Immature natural killer cell (primary cell): ENCODE measurements around the gene TFR2. TPM values are rescaled to one million over a fixed set of nuclear protein-coding genes. Genes with fewer than 3 reads are reported as not detected.

Experiments
- polyA plus RNA-seq, 3 donors: library from polyadenylated mRNA; unstranded; fragments of 300-500 nt; fragmentation: Illumina TruSeq; gene quantifications; one replicate each; pipeline ENCODE4 v1.2.3, GENCODE V29; 2021

The TFR2 gene
- polyA plus RNA-seq, 3 donors from 2014 or later = 0.85 to 1.8 (median 1.1) TPM

Other genes starting within 250 kb of the TFR2 start
- 1 to 10 TPM; 4.1 to 5.9 (median 5.7) TPM for gene ZCWPW1, start 212.8 kb downstream of the TFR2 start, polyA plus RNA-seq
- 10 to 100 TPM in 1 of 3 donors, 1 to 10 TPM in 2; 3.0 to 12.1 (median 8.3) TPM for gene MEPCE, start 211.7 kb downstream of the TFR2 start, polyA plus RNA-seq
- 10 to 100 TPM; 25.7 to 42.2 (median 41.8) TPM for gene PPP1R35, start 205.1 kb downstream of the TFR2 start, polyA plus RNA-seq
- 1 to 10 TPM in 1 of 3 donors, under 1 TPM in 1, not detected in 1; 0.43 to 2.2 TPM for gene SPACDR, start 177.3 kb downstream of the TFR2 start, polyA plus RNA-seq
- 10 to 100 TPM; 32.4 to 42.2 (median 35.3) TPM for gene TSC22D4, start 162.3 kb downstream of the TFR2 start, polyA plus RNA-seq
- not detected for gene NYAP1, start 157.6 kb downstream of the TFR2 start, polyA plus RNA-seq
- 10 to 100 TPM in 2 of 3 donors, 1 to 10 TPM in 1; 7.1 to 20.7 (median 12.0) TPM for gene AGFG2, start 102.3 kb downstream of the TFR2 start, polyA plus RNA-seq
- not detected for gene SAP25, start 67.7 kb downstream of the TFR2 start, polyA plus RNA-seq
- 100 to 1,000 TPM in 1 of 3 donors, 10 to 100 TPM in 2; 78.9 to 125 (median 90.4) TPM for gene LRCH4, start 55.4 kb downstream of the TFR2 start, polyA plus RNA-seq
- under 1 TPM in 1 of 3 donors, not detected in 2; 0.43 TPM for gene FBXO24, start 55.2 kb downstream of the TFR2 start, polyA plus RNA-seq
- 1 to 10 TPM; 2.0 to 4.9 (median 4.7) TPM for gene PCOLCE, start 39.2 kb downstream of the TFR2 start, polyA plus RNA-seq
- 10 to 100 TPM; 23.2 to 29.3 (median 27.0) TPM for gene MOSPD3, start 29.0 kb downstream of the TFR2 start, polyA plus RNA-seq
- gene ACTL6B, start 14.9 kb upstream of the TFR2 start, polyA plus RNA-seq = not detected
- 10 to 100 TPM; 61.4 to 71.8 (median 64.8) TPM for gene GNB2, start 32.2 kb upstream of the TFR2 start, polyA plus RNA-seq
- gene GIGYF1, start 52.7 kb upstream of the TFR2 start, polyA plus RNA-seq = 1 to 10 TPM in 1 of 3 donors, under 1 TPM in 2; 0.03 to 2.0 (median 0.47) TPM
- 10 to 100 TPM; 65.1 to 70.3 (median 67.0) TPM for gene POP7, start 64.6 kb upstream of the TFR2 start, polyA plus RNA-seq
- gene EPO, start 78.9 kb upstream of the TFR2 start, polyA plus RNA-seq = not detected
- not detected for gene ZAN, start 92.0 kb upstream of the TFR2 start, polyA plus RNA-seq
- gene EPHB4, start 186.0 kb upstream of the TFR2 start, polyA plus RNA-seq = under 1 TPM in 1 of 3 donors, not detected in 2; 0.37 TPM
- 1 to 10 TPM; 3.2 to 5.9 (median 4.7) TPM for gene SLC12A9, start 211.2 kb upstream of the TFR2 start, polyA plus RNA-seq
- under 1 TPM in 1 of 3 donors, not detected in 2; 0.11 TPM for gene TRIP6, start 225.8 kb upstream of the TFR2 start, polyA plus RNA-seq
- gene SRRT, start 233.6 kb upstream of the TFR2 start, polyA plus RNA-seq = 10 to 100 TPM; 24.9 to 73.4 (median 33.2) TPM
- 1 to 10 TPM in 1 of 3 donors, under 1 TPM in 1, not detected in 1; 0.59 to 1.1 TPM for gene UFSP1, start 248.2 kb upstream of the TFR2 start, polyA plus RNA-seq